ENCODE measurements around the gene NAV3. TPM values are rescaled to one million over a fixed set of nuclear protein-coding genes. Genes with fewer than 3 reads are reported as not detected.
A peak's percentile ranks its signal among the peaks of the same experiment; 100 is the strongest.
"Not testable (repeated sequence)": the region's sequence is repeated elsewhere in the genome, so short reads cannot be mapped to it uniquely, and the experiment has no call there.

Gene NAV3
- total and polyA plus RNA-seq, 2 experiments from 2014 or later = 1.2 to 9.0 TPM

GRCh38 chr12:78101946-78102635, 271.4 kb downstream of the NAV3 start:
- Histone ChIP-seq H3K4me1 (ENCODE audit: low read depth) (no peaks in the 10 kb centered on the region), H3K4me3 (no peak overlapping the region), H3K27ac (no peak overlapping the region), H3K9me3 (ENCODE audit: low read depth) (no peaks in the 10 kb centered on the region), H3K36me3 (no peaks in the 10 kb centered on the region), H3K27me3 (no peaks in the 10 kb centered on the region)
- no peak for TF ChIP-seq CTCF (IDR thresholded peaks at IDR 0.05; ENCODE audit: low read depth, low read length)
- DNase-seq (ENCODE audit: low read depth in 1 of 2, low spot score in 1 of 2) = no peak

GRCh38 chr12:78102801-78103200, 272.1 kb downstream of the NAV3 start:
- H3K9me3 ChIP-seq (ENCODE audit: low read depth); H3K27ac ChIP-seq; H3K4me3 ChIP-seq; H3K4me1 ChIP-seq (ENCODE audit: low read depth); H3K36me3 ChIP-seq; DNase-seq (ENCODE audit: low read depth in 1 of 2, low spot score in 1 of 2); H3K27me3 ChIP-seq: not testable (repeated sequence)

- no peak for DNase-seq (ENCODE audit: low read depth in 1 of 2, low spot score in 1 of 2)
- Histone ChIP-seq H3K36me3 (no peaks in the 10 kb centered on the region), H3K4me3 (no peak overlapping the region), H3K4me1 (ENCODE audit: low read depth) (no peaks in the 10 kb centered on the region), H3K27me3 (no peaks in the 10 kb centered on the region), H3K27ac (no peak overlapping the region), H3K9me3 (ENCODE audit: low read depth) (no peaks in the 10 kb centered on the region)
- TF ChIP-seq CTCF (IDR thresholded peaks at IDR 0.05; ENCODE audit: low read depth, low read length) = no peak
Observed at GRCh38 chr12:78115889-78116288, 285.2 kb downstream of the NAV3 start.

GRCh38 chr12:78118036-78118435, 287.3 kb downstream of the NAV3 start:
- no peaks in the 10 kb centered on the region for H3K27me3 ChIP-seq
- no peaks in the 10 kb centered on the region for H3K9me3 ChIP-seq (ENCODE audit: low read depth)
- no peaks in the 10 kb centered on the region for H3K36me3 ChIP-seq
- no peak overlapping the region for H3K27ac ChIP-seq
- TF ChIP-seq CTCF (IDR thresholded peaks at IDR 0.05; ENCODE audit: low read depth, low read length) = no peak
- no peaks in the 10 kb centered on the region for H3K4me1 ChIP-seq (ENCODE audit: low read depth)
- peak in 1 of 2 donors; percentile 8 for DNase-seq (ENCODE audit: low read depth in 1 of 2, low spot score in 1 of 2)
- H3K4me3 ChIP-seq = no peak overlapping the region

GRCh38 chr12:78118486-78118885, 287.8 kb downstream of the NAV3 start:
- Histone ChIP-seq H3K27ac (no peak overlapping the region), H3K27me3 (no peaks in the 10 kb centered on the region), H3K4me3 (no peak overlapping the region), H3K9me3 (ENCODE audit: low read depth) (no peaks in the 10 kb centered on the region), H3K36me3 (no peaks in the 10 kb centered on the region), H3K4me1 (ENCODE audit: low read depth) (no peaks in the 10 kb centered on the region)
- DNase-seq (ENCODE audit: low read depth in 1 of 2, low spot score in 1 of 2) = no peak
- TF ChIP-seq CTCF (IDR thresholded peaks at IDR 0.05; ENCODE audit: low read depth, low read length) = no peak

GRCh38 chr12:78119351-78119918, 288.7 kb downstream of the NAV3 start:
- no peak for DNase-seq (ENCODE audit: low read depth in 1 of 2, low spot score in 1 of 2)
- H3K9me3 ChIP-seq (ENCODE audit: low read depth) = no peaks in the 10 kb centered on the region
- H3K36me3 ChIP-seq = no peaks in the 10 kb centered on the region
- H3K4me1 ChIP-seq (ENCODE audit: low read depth) = no peaks in the 10 kb centered on the region
- no peak overlapping the region for H3K27ac ChIP-seq
- H3K27me3 ChIP-seq = no peaks in the 10 kb centered on the region
- H3K4me3 ChIP-seq = no peak overlapping the region
- TF ChIP-seq CTCF (IDR thresholded peaks at IDR 0.05; ENCODE audit: low read depth, low read length) = no peak

All from cardiac muscle cell (in vitro differentiated cells and primary cell).